Measurements from ENCODE around the gene HSPA9. TPM values are rescaled to one million over a fixed set of nuclear protein-coding genes. Genes with fewer than 3 reads are reported as not detected.

HSPA9 gene
- total RNA-seq, 4 donors from 2014 or later: 204 to 252 (median 247) TPM

- peaks cover 73% of the 10 kb centered on the region for H3K4me1 ChIP-seq
- H3K4me3 ChIP-seq: peak overlapping the region; percentile 98
- H3K27me3 ChIP-seq: no peaks in the 10 kb centered on the region
- WGBS: 0% methylated on average over 29 of the region's 47 CpGs
- peak overlapping the region; percentile 100 for H3K27ac ChIP-seq
- DNase-seq (ENCODE audit: low spot score in 2 of 2): no peak
- TF ChIP-seq EP300 (IDR thresholded peaks at IDR 0.05): no peak
- TF ChIP-seq CTCF (IDR thresholded peaks at IDR 0.05): no peak
- no peak for TF ChIP-seq POLR2A (IDR thresholded peaks at IDR 0.05)
- no peak for TF ChIP-seq POLR2AphosphoS5 (IDR thresholded peaks at IDR 0.05)
- H3K36me3 ChIP-seq: no peaks in the 10 kb centered on the region
- no peaks in the 10 kb centered on the region for H3K9me3 ChIP-seq
Observed at GRCh38 chr5:138542180-138542955, 32.8 kb downstream of the HSPA9 start.

- Histone ChIP-seq H3K4me3 (peak overlapping the region; percentile 98), H3K4me1 (peaks cover 75% of the 10 kb centered on the region), H3K27me3 (no peaks in the 10 kb centered on the region), H3K27ac (peak overlapping the region; percentile 100), H3K36me3 (no peaks in the 10 kb centered on the region), H3K9me3 (no peaks in the 10 kb centered on the region)
- DNase-seq (ENCODE audit: low spot score in 2 of 2): no peak
- no peak for TF ChIP-seq CTCF (IDR thresholded peaks at IDR 0.05)
- no peak for TF ChIP-seq POLR2A (IDR thresholded peaks at IDR 0.05)
- no peak for TF ChIP-seq EP300 (IDR thresholded peaks at IDR 0.05)
- no peak for TF ChIP-seq POLR2AphosphoS5 (IDR thresholded peaks at IDR 0.05)
- WGBS: 13% methylated on average over 6 of the region's 6 CpGs
Observed at GRCh38 chr5:138541511-138542179, 33.6 kb downstream of the HSPA9 start.

- TF ChIP-seq CTCF (IDR thresholded peaks at IDR 0.05) (no peak), EP300 (IDR thresholded peaks at IDR 0.05) (no peak), POLR2AphosphoS5 (IDR thresholded peaks at IDR 0.05) (no peak), POLR2A (IDR thresholded peaks at IDR 0.05) (no peak)
- H3K27me3 ChIP-seq: no peaks in the 10 kb centered on the region
- H3K9me3 ChIP-seq: no peaks in the 10 kb centered on the region
- no peak for DNase-seq (ENCODE audit: low spot score in 2 of 2)
- no peak overlapping the region for H3K4me3 ChIP-seq
- no peaks in the 10 kb centered on the region for H3K36me3 ChIP-seq
- H3K27ac ChIP-seq: no peak overlapping the region
- peaks cover 74% of the 10 kb centered on the region for H3K4me1 ChIP-seq
Observed at GRCh38 chr5:138539791-138540190, 35.4 kb downstream of the HSPA9 start.

- WGBS: 58% methylated on average over 2 of the region's 2 CpGs
- H3K27me3 ChIP-seq: no peaks in the 10 kb centered on the region
Observed at GRCh38 chr5:138538943-138539627, 36.1 kb downstream of the HSPA9 start.

More at GRCh38 chr5:138538943-138539627, 36.1 kb downstream of the HSPA9 start:
- DNase-seq (ENCODE audit: low spot score in 2 of 2): no peak
- no peaks in the 10 kb centered on the region for H3K36me3 ChIP-seq
- H3K27ac ChIP-seq: no peak overlapping the region
- H3K4me1 ChIP-seq: peaks cover 74% of the 10 kb centered on the region
- H3K4me3 ChIP-seq: no peak overlapping the region
- H3K9me3 ChIP-seq: no peaks in the 10 kb centered on the region
- TF ChIP-seq EP300 (IDR thresholded peaks at IDR 0.05) (no peak), POLR2A (IDR thresholded peaks at IDR 0.05) (no peak), POLR2AphosphoS5 (IDR thresholded peaks at IDR 0.05) (no peak), CTCF (IDR thresholded peaks at IDR 0.05) (no peak)
